GM21447 (cell line): ENCODE results near the gene THSD1.

Source experiments
- ATAC-seq: cut with Tn5 transposase; IDR thresholded peaks from one replicate; pipeline ENCODE4 v1.9.1; 2021; ENCODE audit not compliant: unreplicated experiment

THSD1 gene

GRCh38 chr13:52405767-52406494 lies at the start of gene THSD1:
TSS of gene THSD1 (minus strand) at chr13:52406172. CDS start at chr13:52402600, 3,572 bp downstream.
- no peak for ATAC-seq

- peak; percentile 31 for ATAC-seq
Measured at GRCh38 chr13:52455677-52456041, 49.7 kb upstream of the THSD1 start.

GRCh38 chr13:52454820-52455676 lies 49.1 kb upstream of the THSD1 start, which contains the start of gene CKAP2:
TSS of gene CKAP2 (plus strand) at chr13:52455478. CDS start at chr13:52455557, 79 bp downstream.
- ATAC-seq: peak; percentile 73

GRCh38 chr13:52454459-52454819 lies 48.5 kb upstream of the THSD1 start:
- peak; percentile 22 for ATAC-seq

DNA sequence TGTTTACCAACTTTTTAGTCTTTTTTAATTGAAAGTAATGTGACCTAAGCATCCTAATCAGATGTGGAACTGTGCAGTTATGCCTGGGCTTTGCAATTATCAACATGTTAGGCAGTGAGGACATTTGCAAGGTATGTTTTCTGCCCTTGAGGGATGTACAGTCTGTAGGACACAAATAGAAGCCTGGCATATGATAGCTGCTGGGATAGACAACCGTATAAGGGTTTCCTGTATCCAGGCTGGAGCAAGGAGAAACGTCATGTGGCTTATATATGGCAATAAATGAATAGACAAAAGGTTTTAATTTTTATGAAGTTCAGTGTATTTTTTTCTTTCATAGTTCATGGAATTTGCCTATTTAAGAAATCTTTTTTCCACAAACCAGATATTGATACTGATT lies 46.5 kb upstream of the THSD1 start:
- ATAC-seq: no peak

- no peak for ATAC-seq
Measured at GRCh38 chr13:52451135-52451804, 45.3 kb upstream of the THSD1 start.

DNA sequence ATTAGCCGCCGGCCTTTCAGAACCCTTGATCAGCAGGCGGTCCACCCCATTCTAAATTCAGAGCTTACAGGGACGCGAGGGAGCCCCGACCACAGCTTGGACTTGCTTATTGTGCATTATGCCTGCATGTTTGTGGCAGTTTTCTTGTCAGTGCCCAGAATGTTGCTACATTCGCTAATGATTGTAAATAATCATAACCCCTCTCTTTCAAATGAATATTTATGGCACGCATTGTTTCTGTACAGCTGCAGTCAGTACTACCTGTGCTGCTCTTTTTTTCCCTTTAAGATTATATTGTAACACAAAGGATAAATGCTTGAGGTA lies 44.8 kb upstream of the THSD1 start:
- no peak for ATAC-seq

- peak; percentile 62 for ATAC-seq
Measured at GRCh38 chr13:52450012-52450792, 44.2 kb upstream of the THSD1 start, which contains the start of gene VPS36. TSS of gene VPS36 (minus strand) at chr13:52450634. CDS start at chr13:52450594, 40 bp downstream.

DNA sequence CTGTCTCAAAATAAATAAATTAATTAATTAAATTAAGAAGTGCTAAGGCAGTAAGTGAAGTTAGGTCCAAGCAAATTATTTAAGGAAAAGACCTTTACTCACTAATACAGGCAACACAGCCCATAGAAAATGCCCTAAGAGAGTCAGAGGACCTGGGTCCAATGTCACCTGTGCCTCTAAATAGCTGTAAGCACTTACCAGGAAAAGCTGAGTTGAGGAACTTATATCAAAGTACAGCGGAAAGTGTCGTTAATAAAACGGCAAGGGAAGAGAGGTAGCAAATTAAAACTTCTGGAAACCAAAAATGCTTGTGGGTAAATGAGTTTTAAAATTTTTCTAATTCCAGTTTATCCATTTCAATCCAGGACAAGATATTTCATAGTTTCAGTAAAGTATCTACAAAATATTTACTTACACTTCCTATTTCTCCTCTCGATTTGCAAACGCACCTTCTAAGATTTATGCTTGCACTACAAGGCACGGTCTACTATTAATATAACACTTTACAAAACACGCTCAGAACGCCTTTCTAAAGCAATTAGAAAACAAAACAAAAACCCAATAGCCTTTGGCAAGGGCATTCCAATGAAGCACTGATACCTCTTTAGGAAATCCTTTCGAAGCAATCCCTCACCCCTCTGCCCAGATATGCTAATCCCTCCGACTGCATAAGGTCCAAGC lies 43.5 kb upstream of the THSD1 start:
- no peak for ATAC-seq

DNA sequence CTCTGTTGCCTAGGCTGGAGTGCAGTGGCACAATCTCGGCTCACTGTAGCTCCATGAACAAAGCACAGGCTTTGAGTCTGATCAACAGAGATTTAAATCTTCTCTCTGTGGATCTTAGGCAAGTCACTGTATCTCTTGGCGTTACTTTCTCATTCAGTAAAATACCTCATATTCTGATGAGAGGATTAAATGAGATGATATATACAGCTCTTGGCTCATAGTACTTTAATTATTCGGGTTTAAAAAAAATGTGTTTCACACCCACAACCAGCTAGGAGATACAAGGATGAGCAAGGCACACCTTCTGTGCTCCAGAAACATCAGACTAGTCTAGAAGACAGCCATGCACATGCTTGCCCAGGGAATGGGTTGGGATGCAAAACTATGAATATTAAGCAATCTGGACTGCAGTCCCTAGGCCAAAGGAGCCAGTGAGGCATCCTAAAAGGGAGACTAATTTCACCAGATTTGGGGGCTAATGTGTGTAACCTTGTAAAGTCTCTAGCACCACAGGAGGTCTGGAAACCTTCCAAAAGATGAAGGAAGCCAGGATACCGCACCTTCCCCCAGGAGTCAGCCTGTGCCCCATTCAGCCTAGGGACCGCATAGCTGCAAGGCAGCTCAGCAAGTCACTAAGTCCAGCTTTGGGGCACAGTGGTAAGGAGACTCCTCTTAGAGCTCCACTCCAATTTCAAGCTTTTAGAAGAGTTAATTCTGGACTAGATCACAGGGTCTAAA lies 42.0 kb upstream of the THSD1 start:
- ATAC-seq: no peak

DNA sequence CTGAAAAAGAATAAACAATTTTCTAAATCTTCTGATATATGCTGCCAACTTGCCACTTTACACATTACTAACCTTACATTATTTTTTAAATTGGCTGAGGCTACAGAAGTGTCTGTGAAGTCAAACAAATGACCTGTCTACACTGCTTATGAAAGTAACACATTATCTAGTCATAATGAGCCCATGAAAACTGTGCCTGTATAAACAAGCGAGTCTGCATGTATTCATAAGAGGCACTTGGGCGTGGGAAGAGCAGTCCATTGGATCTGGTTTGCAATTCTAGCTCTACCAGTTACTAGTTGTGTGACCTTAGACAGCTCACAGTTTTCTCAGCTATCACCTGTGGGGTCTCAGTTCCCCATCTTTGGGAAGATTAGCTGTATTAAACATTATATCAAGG lies 41.4 kb upstream of the THSD1 start:
- no peak for ATAC-seq

DNA sequence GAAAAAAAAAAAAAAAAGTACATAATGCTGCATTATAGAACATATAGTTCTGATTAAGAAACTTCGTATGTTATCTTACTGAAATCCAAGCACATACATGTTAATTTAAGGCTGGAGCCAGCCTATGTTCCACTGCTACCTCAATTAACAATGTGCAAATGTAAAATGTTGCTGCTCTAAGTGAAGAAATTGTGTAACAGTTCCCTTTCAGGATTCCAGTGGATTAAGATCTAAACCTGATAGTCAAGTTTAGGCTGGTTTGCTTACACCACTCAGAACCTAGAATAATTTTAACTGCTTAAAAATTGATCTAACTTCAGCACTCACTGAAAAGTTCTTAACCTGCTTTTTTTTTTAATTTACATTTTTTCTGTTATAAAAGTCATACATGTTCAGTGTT lies 40.3 kb upstream of the THSD1 start:
- no peak for ATAC-seq

DNA sequence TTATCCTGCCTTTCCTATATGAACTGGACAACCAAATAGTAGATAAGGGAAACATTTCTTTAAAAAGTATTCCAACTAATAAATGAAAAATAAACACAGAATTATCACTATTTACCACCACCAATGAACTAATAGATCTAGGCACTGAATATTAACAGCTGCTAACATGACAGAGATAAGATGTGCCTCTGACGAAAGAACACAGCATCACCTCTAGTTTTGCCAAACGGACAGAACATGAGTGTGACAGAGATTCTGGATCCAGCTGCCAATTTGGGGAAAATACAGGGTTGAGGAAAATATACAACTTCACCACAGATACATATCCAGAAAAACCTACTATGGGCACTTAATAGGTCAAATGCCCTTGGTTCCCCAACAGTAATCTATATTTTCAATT lies 26.5 kb upstream of the THSD1 start:
- no peak for ATAC-seq

DNA sequence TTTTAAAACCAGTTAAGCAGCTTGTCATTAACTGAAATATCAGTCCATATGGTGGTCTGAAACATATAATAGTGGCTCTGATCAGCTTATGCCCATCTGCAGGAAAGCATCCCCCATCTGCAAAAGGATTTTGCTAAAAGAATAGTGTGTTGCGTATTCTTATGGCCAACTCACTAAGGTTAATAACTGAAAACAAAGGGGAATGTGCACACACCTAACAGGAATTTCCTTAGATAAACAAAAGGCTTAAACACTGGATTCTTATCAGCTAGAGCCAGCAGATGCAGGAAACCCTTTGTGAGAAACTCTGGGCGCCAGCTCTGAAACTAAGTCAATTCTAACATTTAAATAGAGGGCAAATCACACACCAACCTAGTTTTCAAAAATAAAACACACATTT lies 22.3 kb upstream of the THSD1 start:
- no peak for ATAC-seq

DNA sequence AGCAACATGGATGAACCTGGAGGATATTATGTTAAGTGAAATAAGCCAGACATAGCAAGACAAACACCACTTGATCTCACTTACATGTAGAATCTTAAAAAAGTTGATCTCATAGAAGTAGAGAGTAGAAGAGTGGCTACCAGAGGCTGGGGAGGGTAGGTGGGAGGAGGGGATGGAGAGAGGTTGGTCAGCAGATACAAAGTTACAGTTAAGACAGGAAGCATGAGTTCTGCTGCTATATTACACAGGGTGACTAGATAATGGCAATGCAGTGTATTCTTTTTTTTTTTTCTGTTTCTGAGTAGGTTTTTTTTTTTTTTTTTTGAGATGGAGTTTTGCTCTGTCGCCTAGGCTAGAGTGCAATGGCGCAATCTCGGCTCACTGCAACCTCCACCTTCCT lies 15.2 kb upstream of the THSD1 start:
- no peak for ATAC-seq

DNA sequence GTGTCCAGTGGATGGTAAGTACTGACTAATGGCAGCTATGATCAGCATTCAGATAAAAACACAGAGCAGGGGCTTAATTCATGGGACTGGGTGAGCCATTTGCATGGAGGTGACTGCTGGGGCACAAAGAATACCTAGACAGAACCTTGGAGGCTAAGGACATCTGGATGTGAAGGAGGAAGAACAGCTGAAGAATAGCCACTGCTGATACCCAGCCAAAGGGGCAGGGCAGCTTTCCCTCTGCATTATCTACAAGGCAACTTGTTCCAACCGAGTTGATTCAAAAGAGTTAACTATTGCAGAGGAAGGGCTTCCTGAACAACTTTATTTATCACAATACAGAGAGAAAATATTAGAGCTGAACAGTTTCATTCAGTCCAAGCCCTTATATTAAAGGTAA lies 13.1 kb upstream of the THSD1 start:
- no peak for ATAC-seq

DNA sequence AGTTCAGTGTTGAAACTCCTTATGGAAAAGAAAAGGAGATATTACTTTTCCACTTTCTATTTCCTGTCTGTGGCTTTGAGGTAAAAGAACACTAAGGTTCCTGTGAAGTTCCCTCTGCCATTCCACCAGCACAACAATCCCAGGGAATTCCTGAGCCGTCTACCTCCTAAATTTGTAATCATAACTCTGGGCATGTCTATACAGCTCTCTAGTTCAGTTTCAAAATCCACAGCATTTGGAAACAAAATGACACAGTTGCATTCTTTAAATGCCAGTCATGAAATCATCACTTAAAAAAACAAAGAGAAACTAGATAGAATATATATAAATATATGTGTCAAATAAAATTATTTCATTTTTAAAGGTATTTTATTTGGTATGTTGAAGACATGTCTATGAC lies 9.0 kb upstream of the THSD1 start:
- ATAC-seq: no peak

- no peak for ATAC-seq
Measured at GRCh38 chr13:52414051-52414450, 8.1 kb upstream of the THSD1 start.

- no peak for ATAC-seq
Measured at GRCh38 chr13:52412128-52412527, 6.2 kb upstream of the THSD1 start.

DNA sequence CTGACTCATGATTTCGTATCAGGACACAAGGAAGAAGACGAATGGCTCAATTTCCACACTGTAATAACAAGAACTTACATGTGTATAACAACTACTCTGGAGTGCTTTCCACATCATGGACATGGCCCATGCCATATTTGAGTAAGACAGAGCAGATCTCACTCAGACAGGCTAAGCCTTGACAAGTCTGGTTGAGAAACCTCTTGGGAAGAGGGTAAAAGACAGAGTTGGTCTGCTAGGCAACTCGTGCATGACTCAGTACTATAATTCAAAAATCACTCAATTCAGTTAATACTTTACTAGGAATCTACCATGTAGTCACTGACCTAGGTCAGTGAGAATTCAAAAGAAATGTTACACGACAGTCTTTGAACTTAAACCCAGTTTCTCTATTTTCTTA lies 5.7 kb upstream of the THSD1 start:
- ATAC-seq: peak; percentile 94
